GM23248 (cell line): ENCODE results near the gene SERPINB1. TPM values are rescaled to one million over a fixed set of nuclear protein-coding genes. Genes with fewer than 3 reads are reported as not detected.
A peak's percentile ranks its signal among the peaks of the same experiment; 100 is the strongest.

Experiments
- DNase-seq: peaks from one replicate; pipeline ENCODE4 v3.0.0-alpha.2; 2015
- H2AFZ ChIP-seq: fragments of 200-600 bp; sonication (generic); 2 replicates; pipeline ENCODE4 v1.6.1; 2016; ENCODE audit warnings: antibody characterized with exemption
- H3F3A ChIP-seq: fragments of 200-600 bp; sonication (generic); 2 replicates; pipeline ENCODE4 v1.6.1; 2016; ENCODE audit warnings: mild to moderate bottlenecking, antibody characterized with exemption, mixed run types; ENCODE audit not compliant: insufficient read depth
- H3K27ac ChIP-seq: fragments of 200-600 bp; sonication (generic); 2 replicates; pipeline ENCODE4 v1.5.1; 2016; ENCODE audit warnings: mild to moderate bottlenecking
- H3K27me3 ChIP-seq: fragments of 200-600 bp; sonication (generic); replicated peaks from 2 replicates; pipeline ENCODE4 v1.6.1; 2016; ENCODE audit warnings: mild to moderate bottlenecking; ENCODE audit not compliant: insufficient read depth
- H3K36me3 ChIP-seq: fragments of 200-600 bp; sonication (generic); 2 replicates; pipeline ENCODE4 v1.6.1; 2016; ENCODE audit warnings: low read depth, mild to moderate bottlenecking
- H3K4me1 ChIP-seq: fragments of 200-600 bp; sonication (generic); 2 replicates; pipeline ENCODE4 v1.6.1; 2016; ENCODE audit warnings: mild to moderate bottlenecking; ENCODE audit not compliant: insufficient read depth
- H3K4me2 ChIP-seq: fragments of 200-600 bp; sonication (generic); one replicate; pipeline ENCODE4 v1.6.1; 2016; ENCODE audit warnings: mild to moderate bottlenecking; ENCODE audit not compliant: unreplicated experiment
- H3K4me3 ChIP-seq: fragments of 200-600 bp; sonication (generic); 2 replicates; pipeline ENCODE4 v1.5.1; 2016; ENCODE audit warnings: mild to moderate bottlenecking
- H3K79me2 ChIP-seq: fragments of 200-600 bp; sonication (generic); 2 replicates; pipeline ENCODE4 v1.6.1; 2016; ENCODE audit warnings: mild to moderate bottlenecking; ENCODE audit not compliant: insufficient read depth
- H3K9ac ChIP-seq: fragments of 200-600 bp; sonication (generic); 2 replicates; pipeline ENCODE4 v1.6.1; 2016; ENCODE audit warnings: mild to moderate bottlenecking
- H3K9me2 ChIP-seq: fragments of 200-600 bp; sonication (generic); 2 replicates; pipeline ENCODE4 v1.6.1; 2016; ENCODE audit warnings: mixed run types, mild to moderate bottlenecking, moderate library complexity; ENCODE audit not compliant: insufficient read depth
- H3K9me3 ChIP-seq: fragments of 200-600 bp; sonication (generic); one replicate; pipeline ENCODE4 v1.6.1; 2017; ENCODE audit warnings: low read depth
- H4K20me1 ChIP-seq: fragments of 200-600 bp; sonication (generic); 2 replicates; pipeline ENCODE4 v1.6.0; 2016; ENCODE audit not compliant: insufficient read depth
- EZH2 ChIP-seq: fragments of 200-600 bp; sonication (generic); IDR thresholded peaks from 2 replicates; pipeline ENCODE4 v1.6.1; 2018; ENCODE audit warnings: antibody characterized with exemption, mild to moderate bottlenecking; ENCODE audit not compliant: insufficient read depth, poor library complexity, severe bottlenecking
- EZH2phosphoT487 ChIP-seq: fragments of 200-600 bp; sonication (generic); IDR thresholded peaks from 2 replicates; pipeline ENCODE4 v1.6.1; 2018; ENCODE audit warnings: antibody characterized with exemption, moderate library complexity, mild to moderate bottlenecking, low read depth; ENCODE audit not compliant: insufficient read depth
- whole genome bisulfite sequencing, 2 experiments: methylation state at CpG; one replicate each; pipeline ENCODE4 v1.1.6; 2015 to 2017; ENCODE audit warnings: low lambda C conversion rate in 2 of 2, low coverage in 1 of 2; ENCODE audit errors: missing lambda C conversion rate in 2 of 2; 5-methylcytosine and 5-hydroxymethylcytosine counted together
- in situ Hi-C: fragments of 300-500 bp; cut with MboI; formaldehyde crosslinking; loops from 2 replicates; pipeline ENCODE4 v1.15.0; 2020
- polyA plus RNA-seq: library from polyadenylated mRNA; unstranded; fragments of >200 nt; fragmentation: Nextera tagmentation; extraction: Ambion mirVana; gene quantifications from 2 replicates; pipeline ENCODE4 v1.2.1, GENCODE V29; 2016
- total RNA-seq: library from RNA; depleted of rRNA; stranded (reverse); fragments of >200 nt; shearing (Covaris generic); gene quantifications from 2 replicates; pipeline ENCODE4 v1.2.3, GENCODE V29; 2014

SERPINB1 gene
- total and polyA plus RNA-seq, 2 experiments from 2014 or later: 28.3 to 32.8 TPM

DNA sequence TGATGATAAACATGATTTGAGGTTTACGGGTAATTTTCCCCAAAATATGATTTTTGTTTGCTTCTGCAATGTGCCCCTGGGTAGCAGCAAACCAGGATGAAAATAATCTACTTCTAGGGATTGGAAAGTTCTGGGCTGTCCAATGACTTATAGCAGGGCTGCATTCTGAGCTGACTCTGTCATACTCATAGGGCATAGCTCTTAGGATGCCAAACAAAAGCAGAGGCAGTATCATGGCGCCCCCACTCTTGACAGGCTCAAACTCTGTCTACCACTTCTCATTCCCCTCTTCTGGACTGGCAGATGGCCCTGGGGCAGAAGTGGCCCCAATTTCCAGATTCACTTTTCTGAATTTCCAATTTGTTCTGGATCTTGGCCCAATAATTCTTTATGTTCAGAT is 10.3 kb downstream of the SERPINB1 start:
- Histone ChIP-seq H3K27ac (no peak overlapping the region), H3K79me2 (no peaks in the 10 kb centered on the region), H3K36me3 (peaks cover 24% of the 10 kb centered on the region), H3K9me2 (no peaks in the 10 kb centered on the region), H3K4me3 (no peak overlapping the region), H3K27me3 (no peaks in the 10 kb centered on the region), H3K4me1 (no peaks in the 10 kb centered on the region), H2AFZ (no peak overlapping the region), H3K9me3 (no peaks in the 10 kb centered on the region), H3K4me2 (no peak overlapping the region), H3F3A (no peaks in the 10 kb centered on the region), H3K9ac (no peak overlapping the region), H4K20me1 (no peaks in the 10 kb centered on the region)
- 78 to 80% methylated on average over 2 of the region's 2 CpGs for WGBS, 2 experiments
- in situ Hi-C loops: no loop called here
- no peak for TF ChIP-seq EZH2phosphoT487
- no peak for TF ChIP-seq EZH2
- peak; percentile 9 for DNase-seq

DNA sequence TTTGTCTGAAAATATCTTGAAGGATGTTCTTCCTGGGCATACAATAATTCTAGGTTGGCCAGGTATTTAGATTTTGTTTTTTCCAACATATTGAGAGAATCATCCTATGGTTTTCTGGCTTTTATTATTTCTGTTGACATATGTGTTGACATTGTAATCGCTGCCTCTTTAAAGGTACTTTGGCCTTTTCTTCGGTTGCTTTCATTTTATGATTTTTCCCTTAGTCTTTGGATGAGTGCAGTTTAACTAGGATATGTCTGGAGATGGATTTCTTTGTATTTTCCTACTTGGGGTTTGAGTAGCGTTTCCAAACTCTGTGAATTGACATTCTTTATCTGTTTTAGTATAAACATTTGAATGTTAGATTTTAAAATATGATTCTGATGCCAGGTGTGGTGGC is 11.5 kb downstream of the SERPINB1 start:
- Histone ChIP-seq H3K79me2 (no peaks in the 10 kb centered on the region), H3K9me2 (no peaks in the 10 kb centered on the region), H3K4me1 (no peaks in the 10 kb centered on the region), H4K20me1 (no peaks in the 10 kb centered on the region), H2AFZ (no peak overlapping the region), H3F3A (no peaks in the 10 kb centered on the region), H3K27me3 (no peaks in the 10 kb centered on the region), H3K4me3 (no peak overlapping the region), H3K27ac (no peak overlapping the region), H3K9ac (no peak overlapping the region), H3K9me3 (no peaks in the 10 kb centered on the region), H3K36me3 (peaks cover 15% of the 10 kb centered on the region), H3K4me2 (no peak overlapping the region)
- in situ Hi-C loops: no loop called here
- no peak for DNase-seq
- TF ChIP-seq EZH2 (no peak), EZH2phosphoT487 (no peak)
- 66 to 70% methylated on average over 3 of the region's 3 CpGs for WGBS, 2 experiments

DNA sequence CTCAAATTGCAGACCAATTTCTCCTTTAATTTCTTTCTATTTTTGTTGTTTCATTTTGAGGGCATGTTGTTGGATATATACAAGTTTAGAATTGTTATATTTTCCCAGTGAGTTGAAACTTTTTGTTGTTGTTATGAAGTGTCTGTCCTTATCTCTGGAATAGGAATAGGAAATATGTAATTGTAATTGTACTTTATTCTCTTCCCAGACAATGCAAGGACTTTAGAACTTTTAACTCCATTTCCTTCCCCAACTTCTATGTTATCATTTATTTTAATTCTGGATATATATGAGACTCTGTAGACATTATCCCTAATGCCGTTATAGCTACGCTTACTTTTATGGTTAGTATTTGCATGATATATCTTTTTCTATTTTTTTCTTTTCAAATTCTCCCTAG is 12.4 kb downstream of the SERPINB1 start:
- no peak for DNase-seq
- H2AFZ ChIP-seq: no peak overlapping the region
- TF ChIP-seq EZH2phosphoT487: no peak
- no peak for TF ChIP-seq EZH2
- H3F3A ChIP-seq: no peaks in the 10 kb centered on the region
- in situ Hi-C loops: no loop called here
- no peaks in the 10 kb centered on the region for H3K9me3 ChIP-seq
- H3K4me1 ChIP-seq: no peaks in the 10 kb centered on the region
- H3K4me3 ChIP-seq: no peak overlapping the region
- no peaks in the 10 kb centered on the region for H3K9me2 ChIP-seq
- no peaks in the 10 kb centered on the region for H3K27me3 ChIP-seq
- no peaks in the 10 kb centered on the region for H3K79me2 ChIP-seq
- H3K27ac ChIP-seq: no peak overlapping the region
- peaks cover 9% of the 10 kb centered on the region for H3K36me3 ChIP-seq
- no peak overlapping the region for H3K4me2 ChIP-seq
- H4K20me1 ChIP-seq: no peaks in the 10 kb centered on the region
- 95 to 100% methylated on average over 2 of the region's 2 CpGs for WGBS, 2 experiments
- no peak overlapping the region for H3K9ac ChIP-seq

DNA sequence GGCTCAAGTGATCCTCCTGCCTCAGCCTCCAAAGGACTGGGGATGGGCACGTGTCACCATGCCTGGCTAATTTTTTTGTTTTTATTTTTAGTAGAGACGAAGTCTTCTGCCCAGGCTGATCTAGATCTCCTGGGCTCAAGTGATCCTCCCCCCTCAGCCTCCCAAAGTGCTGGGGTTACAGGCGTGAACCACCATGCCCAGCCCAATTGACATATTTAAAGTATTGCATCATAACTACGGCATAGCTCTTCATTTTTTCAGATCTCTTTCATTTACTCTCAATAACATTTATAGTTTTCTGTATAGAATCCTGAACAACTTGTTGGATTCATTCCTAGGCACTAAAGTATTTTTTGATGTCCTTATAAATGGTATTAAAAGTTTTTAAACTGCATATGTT is 13.0 kb downstream of the SERPINB1 start:
- Histone ChIP-seq H3K27ac (no peak overlapping the region), H3K79me2 (no peaks in the 10 kb centered on the region), H3K4me3 (no peak overlapping the region), H3K4me1 (no peaks in the 10 kb centered on the region), H3K4me2 (no peak overlapping the region), H3F3A (no peaks in the 10 kb centered on the region), H4K20me1 (no peaks in the 10 kb centered on the region), H3K9ac (no peak overlapping the region), H3K9me2 (no peaks in the 10 kb centered on the region), H2AFZ (no peak overlapping the region), H3K27me3 (no peaks in the 10 kb centered on the region), H3K9me3 (no peaks in the 10 kb centered on the region), H3K36me3 (peaks cover 6% of the 10 kb centered on the region)
- in situ Hi-C loops: no loop called here
- DNase-seq: no peak
- no peak for TF ChIP-seq EZH2
- no peak for TF ChIP-seq EZH2phosphoT487
- WGBS, 2 experiments: 97 to 99% methylated on average over 4 of the region's 4 CpGs

DNA sequence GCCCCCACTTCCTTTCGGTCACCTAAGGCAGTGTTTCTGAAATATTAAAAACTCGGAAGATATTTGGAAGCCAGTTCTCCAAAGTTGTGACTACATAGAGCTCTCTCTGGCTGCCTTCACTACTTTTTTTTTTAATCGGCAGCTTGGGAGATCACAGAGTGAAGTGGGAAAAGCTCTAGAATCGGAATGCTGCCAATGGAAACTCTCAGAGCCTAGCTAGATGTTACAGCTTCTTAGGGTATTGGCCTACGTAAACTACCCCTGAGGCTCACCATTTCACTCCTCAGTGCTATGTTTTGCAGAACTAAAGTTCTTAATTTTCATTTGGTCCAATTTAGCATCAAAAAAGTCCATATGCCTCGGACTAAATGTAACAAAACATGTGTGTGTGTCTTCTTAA is 14.5 kb downstream of the SERPINB1 start:
- Histone ChIP-seq H2AFZ (no peak overlapping the region), H3K9me2 (no peaks in the 10 kb centered on the region), H3K4me1 (no peaks in the 10 kb centered on the region), H3K27me3 (no peaks in the 10 kb centered on the region), H3K4me2 (no peak overlapping the region), H3K9me3 (no peaks in the 10 kb centered on the region), H3F3A (no peaks in the 10 kb centered on the region), H3K4me3 (no peak overlapping the region), H3K79me2 (no peaks in the 10 kb centered on the region), H3K36me3 (no peaks in the 10 kb centered on the region), H4K20me1 (no peaks in the 10 kb centered on the region), H3K27ac (no peak overlapping the region), H3K9ac (no peak overlapping the region)
- no peak for TF ChIP-seq EZH2phosphoT487
- WGBS, 2 experiments: 53 to 58% methylated on average over 6 of the region's 6 CpGs
- in situ Hi-C loops: no loop called here
- no peak for DNase-seq
